Stimulated activated naive CD4-positive, alpha-beta T cell treated with Interleukin-2 at 50 U/mL for 16 hours (primary cell): Measurements from ENCODE around the gene RAB3GAP1.
"Not testable (repeated sequence)": the region's sequence is repeated elsewhere in the genome, so short reads cannot be mapped to it uniquely, and the experiment has no call there.

Source experiments
- DNase-seq: peaks from one replicate; lab custom pipeline; 2025; lab: John Stamatoyannopoulos, UW

Gene RAB3GAP1

DNA sequence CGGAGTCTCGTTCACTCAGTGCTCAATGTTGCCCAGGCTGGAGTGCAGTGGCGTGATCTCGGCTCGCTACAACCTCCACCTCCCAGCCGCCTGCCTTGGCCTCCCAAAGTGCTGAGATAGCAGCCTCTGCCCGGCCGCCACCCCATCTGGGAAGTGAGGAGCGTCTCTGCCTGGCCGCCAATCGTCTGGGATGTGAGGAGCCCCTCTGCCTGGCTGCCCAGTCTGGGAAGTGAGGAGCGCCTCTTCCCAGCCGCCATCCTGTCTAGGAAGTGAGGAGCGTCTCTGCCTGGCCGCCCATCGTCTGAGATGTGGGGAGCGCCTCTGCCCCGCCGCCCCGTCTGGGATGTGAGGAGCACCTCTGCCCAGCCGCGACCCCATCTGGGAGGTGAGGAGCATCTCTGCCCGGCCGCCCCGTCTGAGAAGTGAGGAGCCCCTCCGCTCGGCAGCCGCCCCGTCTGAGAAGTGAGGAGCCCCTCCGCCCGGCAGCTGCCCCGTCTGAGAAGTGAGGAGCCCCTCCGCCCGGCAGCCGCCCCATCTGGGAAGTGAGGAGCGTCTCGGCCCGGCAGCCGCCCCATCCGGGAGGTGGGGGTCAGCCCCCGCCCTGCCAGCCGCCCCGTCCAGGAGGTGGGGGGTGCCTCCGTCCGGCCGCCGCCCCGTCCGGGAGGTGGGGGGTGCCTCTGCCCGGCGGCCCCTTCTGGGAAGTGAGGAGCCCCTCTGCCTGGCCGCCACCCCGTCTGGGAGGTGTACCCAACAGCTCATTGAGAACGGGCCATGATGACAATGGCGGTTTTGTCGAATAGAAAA, 53.6 kb downstream of the RAB3GAP1 start:
- not testable (repeated sequence) for DNase-seq

DNA sequence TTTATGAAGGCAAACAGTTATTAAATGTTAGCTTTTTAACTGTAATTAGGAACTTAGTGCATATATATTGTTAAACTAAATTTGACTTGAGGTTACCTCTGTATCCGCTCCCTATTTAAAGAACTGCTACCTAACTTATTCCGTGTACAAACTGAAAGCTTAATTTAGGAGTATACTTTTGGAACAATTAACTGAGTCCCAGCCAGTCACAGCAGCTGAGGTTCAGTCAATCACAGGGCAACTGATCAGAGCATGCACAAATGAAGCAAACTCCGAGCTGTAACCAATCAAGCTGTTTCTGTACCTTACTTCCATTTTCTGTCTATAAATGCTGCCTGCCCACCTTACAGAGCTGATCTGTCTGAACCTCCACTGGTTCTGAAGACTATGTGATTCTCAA, 61.2 kb downstream of the RAB3GAP1 start:
- DNase-seq, result no peak

DNA sequence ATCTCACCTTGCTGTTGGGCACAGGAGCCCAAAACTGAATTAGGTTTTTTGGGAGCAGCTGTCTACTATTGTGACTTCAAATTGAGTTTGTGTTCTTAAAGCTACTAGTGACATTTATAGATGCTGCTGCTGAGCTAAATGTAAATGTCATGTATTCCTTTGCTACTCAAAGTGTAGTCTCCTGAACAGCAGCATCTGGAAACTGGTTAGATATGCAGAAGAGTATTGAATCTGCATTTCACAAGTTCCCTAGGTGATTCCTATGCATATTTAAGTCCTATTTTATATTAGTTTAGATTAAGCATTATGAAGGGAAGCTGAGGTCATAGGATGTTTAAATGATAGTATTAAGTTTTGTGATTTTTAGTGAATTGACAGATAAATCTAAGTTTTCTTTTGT, 67.5 kb downstream of the RAB3GAP1 start:
- no peak for DNase-seq

DNA sequence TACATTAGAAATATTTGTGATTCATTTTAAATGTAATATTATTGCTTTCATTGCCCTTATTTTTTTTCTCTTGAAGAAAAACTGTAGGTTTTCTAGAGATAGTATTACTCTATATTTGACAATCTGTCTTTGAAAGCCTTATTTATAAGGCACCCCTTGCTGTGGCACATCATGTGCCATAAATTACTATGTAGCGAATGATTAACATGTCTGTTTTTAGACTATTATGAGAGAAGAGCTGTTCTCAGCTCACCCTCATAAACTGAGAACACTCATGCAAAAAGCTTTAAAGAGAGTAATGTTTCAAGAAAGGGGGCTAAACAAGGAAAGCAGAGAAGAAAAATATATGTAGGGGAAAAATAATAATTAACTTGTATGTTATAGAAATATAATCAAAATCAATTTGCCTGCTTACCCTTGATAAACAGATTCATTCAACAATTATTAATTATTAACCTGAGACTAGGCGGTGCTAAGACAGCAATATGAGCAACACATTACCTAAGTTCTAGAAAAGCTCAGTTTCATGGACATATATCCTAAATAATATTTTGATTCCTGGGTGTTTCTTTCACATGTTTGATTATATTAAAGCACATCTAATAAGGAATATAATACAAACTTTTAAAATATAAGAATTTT, 69.0 kb downstream of the RAB3GAP1 start:
- DNase-seq, result no peak

DNA sequence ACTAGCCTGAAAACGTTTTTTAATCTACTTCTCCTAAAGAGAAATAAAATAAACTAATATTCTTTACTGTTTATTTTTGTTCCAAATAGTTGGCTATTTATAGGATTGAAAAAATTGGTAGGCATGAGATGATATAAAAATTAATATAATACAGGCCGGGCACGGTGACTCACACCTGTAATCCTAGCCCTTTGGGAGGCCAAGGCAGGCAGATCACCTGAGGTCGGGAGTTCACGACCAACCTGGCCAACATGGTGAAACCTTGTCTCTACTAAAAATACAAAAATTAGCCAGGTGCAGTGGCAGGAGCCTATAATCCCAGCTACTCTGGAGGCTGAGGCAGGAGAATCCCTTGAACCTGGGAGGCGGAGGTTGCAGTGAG, 69.6 kb downstream of the RAB3GAP1 start:
- DNase-seq, result not testable (repeated sequence)

DNA sequence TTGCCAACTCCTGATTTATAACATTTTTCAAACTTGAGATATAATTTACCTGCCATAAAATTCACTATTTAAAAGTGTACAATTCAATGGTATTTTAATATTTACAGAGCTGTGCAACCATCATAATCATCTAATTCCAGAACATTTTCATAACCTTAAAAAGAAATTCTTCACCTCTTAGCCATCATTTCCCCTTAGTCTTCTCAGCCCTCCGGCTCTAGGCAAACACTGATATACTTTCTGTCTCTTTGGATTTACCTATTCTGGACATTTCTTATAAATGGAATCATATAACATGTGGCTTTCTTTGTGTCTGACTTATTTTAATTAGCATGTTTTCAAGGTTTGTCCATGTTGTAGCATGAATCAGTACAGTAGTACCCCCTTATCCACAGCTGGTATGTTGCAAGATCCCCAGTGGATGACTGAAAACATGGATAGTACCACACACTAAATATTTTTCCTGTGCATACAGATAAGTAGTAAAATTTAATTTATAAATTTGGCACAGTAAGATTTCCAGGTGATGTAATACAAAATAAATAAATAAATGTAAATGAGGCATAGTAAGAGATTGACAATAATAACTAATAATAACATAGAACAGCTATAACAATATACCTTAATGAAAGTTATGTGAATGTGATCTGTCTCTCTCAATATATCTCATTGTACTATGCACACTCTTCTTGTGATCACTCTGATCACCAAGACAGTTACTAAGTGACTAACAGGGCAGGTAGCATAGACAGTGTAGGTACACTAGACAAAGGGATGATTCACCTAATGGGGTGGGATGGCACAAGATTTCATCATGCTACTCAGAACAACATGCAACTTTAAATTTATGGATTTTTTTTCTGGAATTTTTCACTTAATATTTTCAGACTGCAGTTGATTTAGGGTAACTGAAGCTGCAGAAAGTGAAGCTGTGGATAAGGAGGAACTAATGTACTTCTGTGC, 73.1 kb downstream of the RAB3GAP1 start:
- no peak for DNase-seq

DNA sequence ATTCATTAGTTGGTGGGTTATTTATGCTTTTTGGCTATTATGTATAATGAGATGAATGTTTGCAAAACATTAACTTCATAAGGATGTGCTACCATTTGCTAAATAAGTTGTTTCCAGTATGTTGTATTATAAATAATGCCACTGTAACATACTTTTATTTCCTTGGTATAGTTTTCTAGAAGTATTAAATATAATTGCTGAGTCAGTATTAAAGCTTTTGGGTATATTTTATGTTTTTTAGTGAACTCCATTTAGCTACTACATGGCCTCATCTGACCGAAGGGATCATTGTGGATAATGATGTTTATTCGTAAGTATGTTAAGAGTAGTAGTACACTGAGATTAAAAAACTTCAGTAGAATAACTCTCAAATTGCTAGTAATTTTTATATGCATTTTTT, 73.8 kb downstream of the RAB3GAP1 start:
- no peak for DNase-seq

DNA sequence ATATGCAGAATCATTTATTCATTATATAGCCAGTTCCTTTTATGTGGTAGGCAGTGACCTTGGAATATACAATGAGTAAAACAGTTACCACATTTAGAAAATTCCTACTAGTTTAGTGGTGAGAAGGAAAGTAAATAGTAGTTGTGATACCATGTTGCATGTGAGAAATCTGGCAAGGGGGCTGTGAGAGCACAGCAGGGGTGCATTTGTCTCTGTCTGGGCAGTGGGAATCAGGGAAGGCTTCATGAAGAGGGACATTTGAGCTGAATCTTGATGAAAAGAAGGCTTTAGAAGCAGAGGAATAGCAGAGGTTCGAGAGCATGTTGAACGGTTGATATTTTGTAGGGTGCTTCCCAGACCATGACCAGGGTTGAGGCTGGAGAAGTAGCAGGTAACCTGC, 78.7 kb downstream of the RAB3GAP1 start:
- DNase-seq, result no peak

DNA sequence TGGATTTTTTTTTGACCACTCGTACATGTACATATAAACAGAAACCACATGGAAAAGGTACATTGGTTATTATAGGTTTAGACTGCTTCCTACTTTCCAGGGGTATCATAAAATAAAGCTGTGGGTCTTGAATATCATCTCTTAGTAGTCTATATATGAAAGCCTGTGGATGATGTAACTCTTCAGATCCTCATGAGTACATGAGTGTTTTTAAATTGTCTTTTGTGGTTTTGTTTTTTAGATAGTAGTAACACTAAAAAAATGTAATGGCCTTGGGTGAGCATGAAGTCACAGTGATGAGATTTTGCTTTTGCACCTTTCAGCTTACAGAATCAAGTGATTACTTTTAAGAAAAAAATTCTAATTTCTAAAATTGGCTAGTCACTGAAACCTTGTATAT, 80.2 kb downstream of the RAB3GAP1 start:
- DNase-seq, result no peak

DNA sequence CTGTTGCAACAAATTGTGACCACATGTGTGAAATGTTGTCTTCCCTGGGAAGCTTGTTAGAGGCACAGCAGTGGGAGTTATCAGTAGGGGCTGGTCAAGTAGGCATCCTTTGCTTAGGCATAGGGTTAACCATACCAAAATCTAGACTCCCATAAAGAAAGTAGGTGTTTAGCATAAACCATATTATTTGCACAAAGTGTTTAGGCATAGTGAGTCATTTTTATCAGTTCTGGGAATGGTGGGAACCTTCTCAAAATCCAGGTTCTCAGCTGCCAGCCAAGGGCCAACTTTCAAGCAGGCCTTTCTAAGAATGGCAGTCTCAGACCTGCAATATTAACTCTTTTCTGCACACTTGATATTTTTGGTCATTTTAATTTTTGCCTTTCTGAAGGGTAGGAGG, 88.5 kb downstream of the RAB3GAP1 start:
- no peak for DNase-seq

DNA sequence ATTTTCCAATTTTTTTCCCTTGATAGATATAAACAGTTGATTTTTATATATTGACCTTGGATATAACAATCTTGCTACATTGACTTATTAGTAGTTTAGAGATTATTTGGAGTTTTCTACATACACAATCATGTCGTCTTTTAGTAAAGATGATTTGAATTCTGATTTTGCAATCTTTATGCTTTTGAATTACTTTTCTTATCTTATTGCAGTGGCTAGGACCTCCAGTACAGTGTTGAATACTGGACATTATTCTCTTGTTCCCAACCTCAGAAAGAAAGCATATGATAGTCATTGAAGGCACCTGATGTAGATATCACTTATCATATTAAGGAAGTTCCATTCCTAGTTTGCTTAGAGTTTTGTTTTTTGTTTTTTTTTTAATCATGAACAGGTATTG, 90.2 kb downstream of the RAB3GAP1 start:
- DNase-seq, result no peak

DNA sequence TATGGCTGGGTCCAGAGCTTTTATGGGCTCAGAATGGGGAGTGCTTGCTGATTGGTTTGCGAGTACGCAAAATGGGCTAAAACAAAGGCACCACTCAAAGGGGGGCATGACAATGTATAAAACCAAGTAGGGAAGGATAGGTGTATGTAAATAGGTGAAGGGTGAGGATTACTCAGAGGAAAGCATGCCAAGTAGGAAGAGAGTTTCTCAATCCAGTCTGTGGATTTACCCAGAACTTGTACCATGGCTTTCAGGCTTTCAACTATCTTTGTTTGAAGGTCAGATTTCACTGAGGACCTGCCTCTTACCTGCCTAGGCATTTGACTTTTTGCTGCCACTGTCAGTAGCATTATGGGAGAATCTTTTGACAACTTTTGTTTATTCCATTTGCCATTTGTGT, 92.3 kb downstream of the RAB3GAP1 start:
- DNase-seq, result no peak

DNA sequence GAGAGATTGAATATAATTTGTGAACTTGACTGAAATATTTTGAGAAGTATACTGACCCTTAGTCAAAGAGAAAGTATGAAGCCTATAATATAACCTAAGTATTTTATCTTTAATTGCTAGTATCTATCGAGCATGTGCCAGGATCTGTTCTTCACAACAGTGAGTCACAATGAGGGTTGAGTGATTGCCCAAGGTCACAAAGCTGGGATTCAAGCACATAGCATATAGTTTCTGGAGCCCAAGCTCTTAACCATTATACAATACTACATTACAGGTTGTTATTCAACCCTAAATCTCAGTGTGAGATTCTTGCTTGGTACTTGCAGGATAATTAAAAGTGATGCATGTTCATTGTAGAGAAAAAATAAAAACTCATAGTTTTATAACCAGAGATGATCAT, 97.2 kb downstream of the RAB3GAP1 start:
- no peak for DNase-seq

DNA sequence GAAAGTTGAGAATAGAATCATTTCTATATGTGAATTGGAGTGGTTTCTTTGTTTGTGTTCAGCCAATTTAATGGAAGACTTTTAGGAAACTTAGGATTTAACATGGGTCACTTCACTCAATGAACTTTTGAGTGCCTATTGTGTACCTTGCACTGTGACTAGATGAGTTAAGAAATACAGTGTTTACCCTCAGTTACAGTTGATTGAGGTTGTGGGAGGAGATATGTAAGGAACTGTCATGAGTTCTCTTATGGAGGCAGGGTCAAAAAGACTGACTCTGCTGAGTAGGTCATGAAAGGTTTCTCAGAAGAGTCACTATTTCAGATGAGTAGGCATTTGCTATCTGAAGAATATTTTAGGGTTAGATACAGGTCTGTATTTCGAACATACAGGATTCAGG, 98.6 kb downstream of the RAB3GAP1 start:
- no peak for DNase-seq

DNA sequence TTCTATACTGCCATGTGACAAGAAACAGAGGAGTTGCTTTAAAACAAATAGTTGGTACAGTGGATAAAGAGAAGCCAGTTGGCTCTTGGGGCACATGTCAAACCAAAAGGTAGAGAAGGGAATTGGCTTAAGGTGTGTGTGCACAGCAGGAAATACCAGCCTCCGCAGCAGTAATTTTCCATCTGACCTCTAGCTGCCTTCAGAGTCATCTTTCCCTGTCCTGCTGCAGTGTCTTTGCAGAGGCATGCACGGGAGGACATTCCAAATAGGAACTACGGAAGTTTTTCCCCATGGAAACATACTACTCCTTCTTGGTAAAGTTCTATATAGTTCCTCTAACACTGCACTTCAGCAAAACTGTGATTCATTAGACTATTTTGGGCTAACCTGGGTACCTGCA, 99.5 kb downstream of the RAB3GAP1 start:
- no peak for DNase-seq

DNA sequence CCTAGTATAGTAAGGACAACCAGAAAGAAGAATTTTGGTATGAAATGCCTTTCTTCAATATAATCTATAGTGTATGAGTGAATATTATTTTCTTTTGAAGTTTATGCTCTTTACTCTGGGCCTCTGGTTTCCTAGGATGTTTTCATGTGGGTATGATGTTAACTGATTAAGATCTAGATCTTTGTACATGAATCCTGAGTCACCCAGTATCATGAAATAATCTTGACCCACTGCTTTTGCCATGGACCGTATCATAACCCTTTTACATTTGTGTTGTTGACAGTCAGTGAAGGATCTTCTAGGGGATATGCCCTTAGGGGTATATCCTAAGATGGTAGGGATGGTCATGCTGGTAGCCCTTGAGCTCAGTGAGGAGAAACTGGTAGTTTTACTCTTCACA, 100.3 kb downstream of the RAB3GAP1 start:
- no peak for DNase-seq

DNA sequence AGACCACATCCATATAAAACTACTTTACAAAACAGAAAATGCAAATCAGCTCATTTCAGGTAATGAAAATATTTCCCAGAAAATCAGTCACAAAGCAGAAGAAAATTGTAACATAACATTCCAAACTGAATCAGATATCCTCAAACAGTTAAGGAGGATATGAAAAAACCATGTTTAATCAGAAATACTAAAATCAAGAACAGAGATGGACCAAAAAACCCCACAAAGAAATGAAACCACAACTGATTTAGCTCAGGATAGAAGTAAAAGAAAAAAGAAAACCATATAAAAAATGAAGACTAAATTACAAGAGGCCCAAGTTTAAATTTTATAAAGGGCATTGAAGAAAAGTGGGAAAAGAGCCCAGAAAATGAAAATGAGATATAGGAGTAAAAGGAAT, 102.9 kb downstream of the RAB3GAP1 start:
- no peak for DNase-seq

DNA sequence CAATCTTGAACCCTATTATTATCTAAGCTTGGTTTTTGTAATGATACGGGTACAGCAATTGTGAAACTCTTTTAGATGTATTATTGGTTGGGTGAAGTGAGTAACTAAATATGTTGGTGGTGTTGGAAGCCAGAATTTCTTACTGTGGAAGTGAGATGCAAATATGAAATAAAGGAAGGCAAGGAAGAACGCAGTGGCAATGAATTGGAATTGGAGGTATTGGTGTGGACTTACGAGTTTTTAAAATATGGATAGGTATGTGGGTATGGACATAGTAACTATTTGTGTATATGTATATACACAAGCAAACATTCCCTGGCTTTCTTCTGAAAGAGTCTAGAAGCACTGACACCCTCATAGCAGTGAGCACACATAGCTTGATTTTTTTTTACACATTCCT, 105.8 kb downstream of the RAB3GAP1 start:
- DNase-seq, result no peak

DNA sequence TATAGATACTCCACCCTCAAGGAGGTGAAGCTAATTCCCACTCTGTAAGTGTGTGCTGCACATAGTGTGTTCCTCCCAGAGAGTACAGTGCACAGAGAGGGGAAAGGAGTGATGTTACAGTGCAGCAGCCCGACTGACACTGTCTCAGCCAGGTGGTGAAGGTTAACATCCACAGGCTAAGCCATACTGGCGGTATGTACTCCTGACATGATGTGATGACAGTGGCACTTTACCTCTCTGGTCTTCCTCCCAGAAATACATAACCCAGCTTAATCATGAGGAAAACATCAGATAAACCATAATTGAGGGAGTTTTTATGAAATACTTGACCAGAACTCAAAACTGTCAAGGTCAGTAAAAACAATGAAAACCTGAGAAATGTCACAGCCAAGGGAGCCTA, 107.1 kb downstream of the RAB3GAP1 start:
- no peak for DNase-seq

DNA sequence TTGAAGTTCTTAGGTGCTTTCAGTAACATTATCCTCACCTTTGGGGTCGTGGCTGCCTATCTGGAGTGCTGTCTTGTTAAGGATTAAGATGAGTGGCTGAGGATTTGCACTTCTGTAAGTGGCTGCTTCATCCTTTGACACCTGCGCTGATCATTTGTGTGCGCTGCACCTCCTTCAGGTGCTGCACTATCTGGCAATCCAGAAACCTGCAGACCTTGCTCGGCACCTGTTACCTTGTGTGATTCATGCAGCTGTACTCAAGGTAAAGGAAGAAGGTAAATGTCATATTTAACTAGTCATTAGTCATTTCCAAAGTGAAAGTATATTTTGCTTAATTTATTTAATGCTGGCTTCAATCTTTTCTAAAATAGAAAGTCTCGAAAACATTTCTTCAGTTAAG, 110.3 kb downstream of the RAB3GAP1 start:
- no peak for DNase-seq

DNA sequence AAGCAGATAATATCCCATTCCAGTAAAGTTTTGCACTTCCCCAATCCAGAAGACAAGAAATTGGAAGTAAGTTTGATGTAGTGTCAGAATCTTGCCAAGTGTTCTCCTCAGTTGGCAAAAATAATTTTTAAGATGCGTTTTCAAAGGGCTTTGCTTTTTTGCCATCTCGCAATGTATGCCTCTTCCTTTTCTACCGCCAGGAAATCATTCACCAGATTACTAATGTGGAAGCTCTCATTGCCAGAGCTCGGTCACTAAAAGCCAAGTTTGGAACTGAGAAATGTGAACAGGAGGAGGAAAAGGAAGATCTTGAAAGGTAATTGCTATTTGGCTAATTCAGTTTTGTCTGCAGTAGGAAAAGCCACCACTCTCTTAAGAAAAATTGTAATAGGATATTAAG, 110.7 kb downstream of the RAB3GAP1 start:
- DNase-seq, result no peak

DNA sequence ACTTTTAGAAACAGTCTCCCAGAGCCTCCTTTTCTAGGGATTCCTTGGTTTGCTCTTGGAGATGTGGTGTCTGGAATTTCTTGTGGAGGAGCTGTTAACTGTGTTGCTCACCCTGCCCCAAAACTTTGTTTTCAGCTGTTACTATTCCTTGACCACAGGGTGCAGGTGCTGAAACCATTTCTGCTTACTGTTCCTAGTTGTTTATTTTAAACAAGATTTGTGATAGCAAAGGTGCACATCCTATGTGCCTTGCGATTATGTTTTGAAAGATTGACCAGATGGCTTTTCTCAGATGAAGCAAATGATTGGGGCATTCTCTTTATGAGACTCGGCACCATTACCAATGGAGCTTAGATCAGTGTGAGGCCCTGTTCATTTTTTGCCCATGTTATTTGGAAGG, 111.2 kb downstream of the RAB3GAP1 start:
- no peak for DNase-seq

DNA sequence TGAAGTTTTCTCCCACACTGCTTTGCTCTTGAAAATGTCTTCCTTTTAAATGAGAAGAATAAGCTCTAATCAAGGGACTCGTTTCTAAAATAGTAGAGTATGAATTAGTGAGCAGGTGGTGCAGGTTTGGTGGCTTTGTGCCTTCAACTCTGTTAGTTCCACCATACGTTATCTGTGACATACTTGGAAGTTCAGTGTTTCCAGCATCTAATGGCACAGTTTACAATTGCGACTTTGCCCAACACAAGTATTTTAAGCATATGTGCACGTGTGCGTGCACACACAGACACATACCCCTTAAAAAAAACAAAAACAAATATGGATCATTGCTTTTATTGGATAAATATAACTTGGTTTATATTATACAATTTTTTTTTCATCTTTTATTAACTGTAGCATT, 111.8 kb downstream of the RAB3GAP1 start:
- DNase-seq, result no peak
